ENCODE data around the gene FBXW5. TPM values are rescaled to one million over a fixed set of nuclear protein-coding genes. Genes with fewer than 3 reads are reported as not detected.

FBXW5 gene
- total and polyA plus RNA-seq, 9 of the 15 experiments (the other 6 are each of a cell fraction or from before 2014, with no cell fraction given), result 0.21 to 128 (median 37.0) TPM

DNA sequence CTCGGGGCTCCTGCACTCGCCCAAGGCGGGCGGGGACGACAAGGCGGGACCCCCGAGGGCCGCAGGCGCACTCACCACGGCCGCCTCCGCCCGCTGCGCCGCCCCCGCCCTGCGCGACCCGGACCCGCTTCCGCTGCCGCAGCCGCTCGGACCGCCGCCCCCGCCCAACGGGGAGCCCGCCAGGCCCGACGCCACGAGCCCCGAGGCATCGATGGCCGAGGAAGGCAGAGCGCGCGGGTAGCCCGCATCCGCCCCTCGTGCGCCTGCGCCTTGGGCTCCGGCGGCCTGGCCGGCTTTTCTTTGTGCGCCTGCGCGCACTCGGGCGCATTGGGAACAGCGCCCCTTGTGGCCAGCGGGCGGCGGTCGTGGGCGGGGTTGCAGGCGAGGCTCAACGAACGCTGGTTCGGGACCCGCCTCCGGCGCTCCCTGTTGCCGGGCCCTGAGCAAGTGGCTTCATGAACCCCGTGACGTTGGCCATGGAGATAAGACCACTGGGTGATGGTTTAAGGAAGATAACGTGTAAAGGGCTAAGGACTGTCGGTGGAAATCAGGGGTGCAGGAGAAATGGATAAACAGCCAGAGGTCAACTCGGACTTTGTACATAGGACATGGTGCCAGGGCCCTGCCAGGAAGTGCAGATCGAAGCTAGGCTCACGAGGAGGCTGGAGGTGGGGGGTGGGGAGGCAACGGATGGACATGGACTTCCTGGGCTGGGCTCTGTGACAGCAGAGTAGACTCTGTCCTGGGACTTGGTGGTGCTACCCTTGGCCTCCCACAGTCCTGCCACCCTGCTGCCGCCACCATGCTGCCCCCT, at the start of gene FBXW5, which contains the start of gene C8G (continued):
- TF ChIP-seq, protein P1, sequence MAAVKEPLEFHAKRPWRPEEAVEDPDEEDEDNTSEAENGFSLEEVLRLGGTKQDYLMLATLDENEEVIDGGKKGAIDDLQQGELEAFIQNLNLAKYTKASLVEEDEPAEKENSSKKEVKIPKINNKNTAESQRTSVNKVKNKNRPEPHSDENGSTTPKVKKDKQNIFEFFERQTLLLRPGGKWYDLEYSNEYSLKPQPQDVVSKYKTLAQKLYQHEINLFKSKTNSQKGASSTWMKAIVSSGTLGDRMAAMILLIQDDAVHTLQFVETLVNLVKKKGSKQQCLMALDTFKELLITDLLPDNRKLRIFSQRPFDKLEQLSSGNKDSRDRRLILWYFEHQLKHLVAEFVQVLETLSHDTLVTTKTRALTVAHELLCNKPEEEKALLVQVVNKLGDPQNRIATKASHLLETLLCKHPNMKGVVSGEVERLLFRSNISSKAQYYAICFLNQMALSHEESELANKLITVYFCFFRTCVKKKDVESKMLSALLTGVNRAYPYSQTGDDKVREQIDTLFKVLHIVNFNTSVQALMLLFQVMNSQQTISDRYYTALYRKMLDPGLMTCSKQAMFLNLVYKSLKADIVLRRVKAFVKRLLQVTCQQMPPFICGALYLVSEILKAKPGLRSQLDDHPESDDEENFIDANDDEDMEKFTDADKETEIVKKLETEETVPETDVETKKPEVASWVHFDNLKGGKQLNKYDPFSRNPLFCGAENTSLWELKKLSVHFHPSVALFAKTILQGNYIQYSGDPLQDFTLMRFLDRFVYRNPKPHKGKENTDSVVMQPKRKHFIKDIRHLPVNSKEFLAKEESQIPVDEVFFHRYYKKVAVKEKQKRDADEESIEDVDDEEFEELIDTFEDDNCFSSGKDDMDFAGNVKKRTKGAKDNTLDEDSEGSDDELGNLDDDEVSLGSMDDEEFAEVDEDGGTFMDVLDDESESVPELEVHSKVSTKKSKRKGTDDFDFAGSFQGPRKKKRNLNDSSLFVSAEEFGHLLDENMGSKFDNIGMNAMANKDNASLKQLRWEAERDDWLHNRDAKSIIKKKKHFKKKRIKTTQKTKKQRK (IDR thresholded peaks at IDR 0.05; ENCODE audit: borderline replicate concordance, low read depth, low read length), result no peak; the same call in 1 of the 2 replicates
- TF ChIP-seq ZNF507 (tag; conservative IDR thresholded peaks at IDR 0.05), result no peak
- TF ChIP-seq PTRF (tag; IDR thresholded peaks at IDR 0.05), result no peak
- 0 out of 2 replicates have a peak, but pooled peaks have one; percentile 28 for TF ChIP-seq FOXP1 (CRISPR knock-in tag; IDR thresholded peaks at IDR 0.05)
- TF ChIP-seq HMG20A (CRISPR knock-in tag; conservative IDR thresholded peaks at IDR 0.05), result 0 out of 2 replicates have a peak, but pooled peaks have one; percentile 11
- TF ChIP-seq ZSCAN32 (CRISPR knock-in tag; IDR thresholded peaks at IDR 0.05), result no peak
- TF ChIP-seq RBM17 (IDR thresholded peaks at IDR 0.05; ENCODE audit: borderline replicate concordance, low read depth, low read length), result no peak
- TF ChIP-seq, protein P2, sequence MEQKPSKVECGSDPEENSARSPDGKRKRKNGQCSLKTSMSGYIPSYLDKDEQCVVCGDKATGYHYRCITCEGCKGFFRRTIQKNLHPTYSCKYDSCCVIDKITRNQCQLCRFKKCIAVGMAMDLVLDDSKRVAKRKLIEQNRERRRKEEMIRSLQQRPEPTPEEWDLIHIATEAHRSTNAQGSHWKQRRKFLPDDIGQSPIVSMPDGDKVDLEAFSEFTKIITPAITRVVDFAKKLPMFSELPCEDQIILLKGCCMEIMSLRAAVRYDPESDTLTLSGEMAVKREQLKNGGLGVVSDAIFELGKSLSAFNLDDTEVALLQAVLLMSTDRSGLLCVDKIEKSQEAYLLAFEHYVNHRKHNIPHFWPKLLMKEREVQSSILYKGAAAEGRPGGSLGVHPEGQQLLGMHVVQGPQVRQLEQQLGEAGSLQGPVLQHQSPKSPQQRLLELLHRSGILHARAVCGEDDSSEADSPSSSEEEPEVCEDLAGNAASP (IDR thresholded peaks at IDR 0.05), result no peak
- TF ChIP-seq ZNF431 (CRISPR knock-in tag; IDR thresholded peaks at IDR 0.05), result 0 out of 2 replicates have a peak, but pooled peaks have one; percentile 36
- no peak for TF ChIP-seq KDM2B (CRISPR knock-in tag; IDR thresholded peaks at IDR 0.05)
- peak; percentile 87 for TF ChIP-seq CXXC5 (CRISPR knock-in tag; IDR thresholded peaks at IDR 0.05)
- TF ChIP-seq, protein P3, sequence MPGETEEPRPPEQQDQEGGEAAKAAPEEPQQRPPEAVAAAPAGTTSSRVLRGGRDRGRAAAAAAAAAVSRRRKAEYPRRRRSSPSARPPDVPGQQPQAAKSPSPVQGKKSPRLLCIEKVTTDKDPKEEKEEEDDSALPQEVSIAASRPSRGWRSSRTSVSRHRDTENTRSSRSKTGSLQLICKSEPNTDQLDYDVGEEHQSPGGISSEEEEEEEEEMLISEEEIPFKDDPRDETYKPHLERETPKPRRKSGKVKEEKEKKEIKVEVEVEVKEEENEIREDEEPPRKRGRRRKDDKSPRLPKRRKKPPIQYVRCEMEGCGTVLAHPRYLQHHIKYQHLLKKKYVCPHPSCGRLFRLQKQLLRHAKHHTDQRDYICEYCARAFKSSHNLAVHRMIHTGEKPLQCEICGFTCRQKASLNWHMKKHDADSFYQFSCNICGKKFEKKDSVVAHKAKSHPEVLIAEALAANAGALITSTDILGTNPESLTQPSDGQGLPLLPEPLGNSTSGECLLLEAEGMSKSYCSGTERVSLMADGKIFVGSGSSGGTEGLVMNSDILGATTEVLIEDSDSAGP (CRISPR knock-in tag; IDR thresholded peaks at IDR 0.05), result no peak
- no peak for TF ChIP-seq SREBF2 (CRISPR knock-in tag; IDR thresholded peaks at IDR 0.05)
- TF ChIP-seq, protein P4, sequence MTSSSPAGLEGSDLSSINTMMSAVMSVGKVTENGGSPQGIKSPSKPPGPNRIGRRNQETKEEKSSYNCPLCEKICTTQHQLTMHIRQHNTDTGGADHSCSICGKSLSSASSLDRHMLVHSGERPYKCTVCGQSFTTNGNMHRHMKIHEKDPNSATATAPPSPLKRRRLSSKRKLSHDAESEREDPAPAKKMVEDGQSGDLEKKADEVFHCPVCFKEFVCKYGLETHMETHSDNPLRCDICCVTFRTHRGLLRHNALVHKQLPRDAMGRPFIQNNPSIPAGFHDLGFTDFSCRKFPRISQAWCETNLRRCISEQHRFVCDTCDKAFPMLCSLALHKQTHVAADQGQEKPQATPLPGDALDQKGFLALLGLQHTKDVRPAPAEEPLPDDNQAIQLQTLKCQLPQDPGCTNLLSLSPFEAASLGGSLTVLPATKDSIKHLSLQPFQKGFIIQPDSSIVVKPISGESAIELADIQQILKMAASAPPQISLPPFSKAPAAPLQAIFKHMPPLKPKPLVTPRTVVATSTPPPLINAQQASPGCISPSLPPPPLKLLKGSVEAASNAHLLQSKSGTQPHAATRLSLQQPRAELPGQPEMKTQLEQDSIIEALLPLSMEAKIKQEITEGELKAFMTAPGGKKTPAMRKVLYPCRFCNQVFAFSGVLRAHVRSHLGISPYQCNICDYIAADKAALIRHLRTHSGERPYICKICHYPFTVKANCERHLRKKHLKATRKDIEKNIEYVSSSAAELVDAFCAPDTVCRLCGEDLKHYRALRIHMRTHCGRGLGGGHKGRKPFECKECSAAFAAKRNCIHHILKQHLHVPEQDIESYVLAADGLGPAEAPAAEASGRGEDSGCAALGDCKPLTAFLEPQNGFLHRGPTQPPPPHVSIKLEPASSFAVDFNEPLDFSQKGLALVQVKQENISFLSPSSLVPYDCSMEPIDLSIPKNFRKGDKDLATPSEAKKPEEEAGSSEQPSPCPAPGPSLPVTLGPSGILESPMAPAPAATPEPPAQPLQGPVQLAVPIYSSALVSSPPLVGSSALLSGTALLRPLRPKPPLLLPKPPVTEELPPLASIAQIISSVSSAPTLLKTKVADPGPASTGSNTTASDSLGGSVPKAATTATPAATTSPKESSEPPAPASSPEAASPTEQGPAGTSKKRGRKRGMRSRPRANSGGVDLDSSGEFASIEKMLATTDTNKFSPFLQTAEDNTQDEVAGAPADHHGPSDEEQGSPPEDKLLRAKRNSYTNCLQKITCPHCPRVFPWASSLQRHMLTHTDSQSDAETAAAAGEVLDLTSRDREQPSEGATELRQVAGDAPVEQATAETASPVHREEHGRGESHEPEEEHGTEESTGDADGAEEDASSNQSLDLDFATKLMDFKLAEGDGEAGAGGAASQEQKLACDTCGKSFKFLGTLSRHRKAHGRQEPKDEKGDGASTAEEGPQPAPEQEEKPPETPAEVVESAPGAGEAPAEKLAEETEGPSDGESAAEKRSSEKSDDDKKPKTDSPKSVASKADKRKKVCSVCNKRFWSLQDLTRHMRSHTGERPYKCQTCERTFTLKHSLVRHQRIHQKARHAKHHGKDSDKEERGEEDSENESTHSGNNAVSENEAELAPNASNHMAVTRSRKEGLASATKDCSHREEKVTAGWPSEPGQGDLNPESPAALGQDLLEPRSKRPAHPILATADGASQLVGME (CRISPR knock-in tag; IDR thresholded peaks at IDR 0.05), result 0 out of 2 replicates have a peak, but pooled peaks have one; percentile 20
- no peak for TF ChIP-seq TCF7 (IDR thresholded peaks at IDR 0.05; ENCODE audit: borderline replicate concordance)

Measured in K562 (cell line).